GM12875 (cell line): ENCODE results near the gene CTIF.

Experiments used
- H3K4me3 ChIP-seq: one replicate; pipeline ENCODE4 v1.5.1; 2011; ENCODE audit warnings: low read depth, low read length, control low read depth
- CTCF ChIP-seq: IDR thresholded peaks from 2 replicates; pipeline ENCODE4 v1.5.1; 2011; ENCODE audit warnings: low read depth, mild to moderate bottlenecking, control low read depth, inconsistent platforms, low read length, moderate library complexity, borderline replicate concordance; ENCODE audit not compliant: insufficient read depth

Gene CTIF

GRCh38 chr18:48581941-48582340 is 43.1 kb downstream of the CTIF start:
- TF ChIP-seq CTCF: no peak
- no peak overlapping the region for H3K4me3 ChIP-seq

GRCh38 chr18:48582946-48583345 is 44.1 kb downstream of the CTIF start:
- no peak for TF ChIP-seq CTCF
- no peak overlapping the region for H3K4me3 ChIP-seq

- no peak for TF ChIP-seq CTCF
- no peak overlapping the region for H3K4me3 ChIP-seq
Measured at GRCh38 chr18:48583573-48583972, 44.7 kb downstream of the CTIF start.

- no peak overlapping the region for H3K4me3 ChIP-seq
- no peak for TF ChIP-seq CTCF
Measured at GRCh38 chr18:48589797-48590519, 51.1 kb downstream of the CTIF start.

GRCh38 chr18:48590678-48591077 is 51.8 kb downstream of the CTIF start:
- no peak overlapping the region for H3K4me3 ChIP-seq
- no peak for TF ChIP-seq CTCF

GRCh38 chr18:48592540-48593171 is 53.8 kb downstream of the CTIF start:
- TF ChIP-seq CTCF: no peak
- no peak overlapping the region for H3K4me3 ChIP-seq
